Measurements from ENCODE around the gene RPS5.
"Not testable (repeated sequence)": the region's sequence is repeated elsewhere in the genome, so short reads cannot be mapped to it uniquely, and the experiment has no call there.

Gene RPS5

DNA sequence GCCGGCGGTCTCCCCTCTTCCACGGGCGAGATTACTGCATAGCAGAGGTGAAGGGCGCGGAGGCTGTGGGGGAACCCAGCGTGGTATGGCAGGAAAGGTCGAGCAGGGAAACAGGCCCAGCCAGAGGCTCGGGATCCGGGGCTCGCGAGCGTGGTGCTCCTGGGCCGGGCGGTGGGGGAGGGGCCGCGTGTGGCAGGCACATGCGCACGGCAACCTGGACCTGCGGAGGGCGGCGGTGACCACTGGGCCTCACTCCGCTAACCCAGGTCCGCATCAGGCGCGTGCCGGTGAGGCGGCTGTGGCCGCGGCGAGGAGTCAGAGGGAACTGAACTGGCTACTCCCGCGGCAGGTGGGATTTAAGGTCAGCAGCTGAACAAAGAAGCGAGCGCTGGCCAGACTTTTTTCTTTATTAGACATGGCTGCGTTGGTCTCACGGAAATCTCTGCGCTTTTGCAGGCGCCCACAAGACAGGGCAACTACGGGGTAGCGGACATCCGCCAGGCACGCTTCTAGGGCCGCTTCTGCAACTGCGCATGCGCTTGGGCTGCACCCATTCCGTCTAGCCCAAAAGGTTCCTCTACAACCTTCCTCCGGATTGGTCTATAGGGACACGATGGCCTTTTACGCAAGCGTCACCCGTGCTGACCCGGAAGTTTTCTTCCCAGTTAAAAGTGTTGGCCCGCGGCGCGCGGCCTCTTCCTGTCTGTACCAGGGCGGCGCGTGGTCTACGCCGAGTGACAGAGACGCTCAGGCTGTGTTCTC, at the start of gene RPS5:
Gene RPS5 (plus strand): TSS at position 694 of the 762 bp plus-strand sequence. CDS start 869 bp downstream, outside the sequence.
- peak; percentile 99 for DNase-seq

GRCh38 chr19:58338336-58338735, 48.7 kb upstream of the RPS5 start:
- DNase-seq, result no peak

- DNase-seq, result no peak
Measured at GRCh38 chr19:58338825-58339558, 48.1 kb upstream of the RPS5 start.

GRCh38 chr19:58345558-58345957, 41.5 kb upstream of the RPS5 start:
- DNase-seq, result no peak

DNA sequence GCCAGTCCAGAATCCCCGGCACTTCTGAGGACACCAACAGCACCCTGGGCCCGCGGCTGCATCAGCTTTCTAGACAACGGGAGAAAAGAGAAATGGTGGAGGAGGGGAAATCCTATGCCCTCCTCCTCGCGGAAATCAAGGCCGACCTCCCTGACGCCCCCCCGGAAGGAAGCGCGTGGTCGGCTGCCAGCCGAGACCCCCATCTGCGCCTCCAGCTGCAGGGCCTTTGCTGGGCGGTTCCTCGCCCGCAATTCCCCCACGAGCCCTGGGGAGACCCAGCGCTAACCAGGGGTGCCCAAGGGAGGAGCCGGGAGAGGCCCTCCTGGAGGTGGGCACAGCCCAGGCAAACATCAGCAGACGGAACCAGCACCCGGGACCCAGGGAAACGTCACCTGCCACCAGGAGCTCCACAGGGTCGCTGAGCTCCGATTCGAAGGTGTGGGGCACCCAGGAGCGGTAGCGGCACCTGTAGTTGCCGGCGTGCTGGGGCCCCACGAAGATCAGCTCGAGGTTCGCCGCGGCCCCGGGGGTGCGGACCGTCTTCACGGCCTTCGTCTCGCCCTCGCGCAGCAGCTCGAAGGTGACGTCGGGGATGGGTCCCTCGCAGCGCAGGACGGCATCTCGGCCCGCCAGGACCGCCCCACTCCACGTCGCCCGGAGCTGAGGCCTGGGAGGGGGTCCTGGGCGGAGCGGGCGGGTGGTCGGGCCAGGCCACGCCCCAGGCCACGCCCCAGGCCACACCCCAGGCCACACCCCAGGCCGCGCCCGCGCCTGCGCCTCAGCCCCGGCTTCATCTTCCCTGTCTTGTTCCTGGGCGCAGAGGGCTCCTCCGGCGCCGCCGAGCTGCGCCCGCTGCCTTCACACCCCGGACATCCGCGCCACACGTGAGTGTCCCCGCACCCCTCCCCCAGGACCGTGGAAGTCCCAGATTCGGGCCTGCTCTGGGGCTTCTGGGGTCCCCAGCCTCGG, 39.8 kb upstream of the RPS5 start:
- peak; percentile 89 for DNase-seq

GRCh38 chr19:58348080-58348479, 39.0 kb upstream of the RPS5 start:
- DNase-seq, result not testable (repeated sequence)

- no peak for DNase-seq
Measured at GRCh38 chr19:58349590-58349989, 37.5 kb upstream of the RPS5 start.

DNA sequence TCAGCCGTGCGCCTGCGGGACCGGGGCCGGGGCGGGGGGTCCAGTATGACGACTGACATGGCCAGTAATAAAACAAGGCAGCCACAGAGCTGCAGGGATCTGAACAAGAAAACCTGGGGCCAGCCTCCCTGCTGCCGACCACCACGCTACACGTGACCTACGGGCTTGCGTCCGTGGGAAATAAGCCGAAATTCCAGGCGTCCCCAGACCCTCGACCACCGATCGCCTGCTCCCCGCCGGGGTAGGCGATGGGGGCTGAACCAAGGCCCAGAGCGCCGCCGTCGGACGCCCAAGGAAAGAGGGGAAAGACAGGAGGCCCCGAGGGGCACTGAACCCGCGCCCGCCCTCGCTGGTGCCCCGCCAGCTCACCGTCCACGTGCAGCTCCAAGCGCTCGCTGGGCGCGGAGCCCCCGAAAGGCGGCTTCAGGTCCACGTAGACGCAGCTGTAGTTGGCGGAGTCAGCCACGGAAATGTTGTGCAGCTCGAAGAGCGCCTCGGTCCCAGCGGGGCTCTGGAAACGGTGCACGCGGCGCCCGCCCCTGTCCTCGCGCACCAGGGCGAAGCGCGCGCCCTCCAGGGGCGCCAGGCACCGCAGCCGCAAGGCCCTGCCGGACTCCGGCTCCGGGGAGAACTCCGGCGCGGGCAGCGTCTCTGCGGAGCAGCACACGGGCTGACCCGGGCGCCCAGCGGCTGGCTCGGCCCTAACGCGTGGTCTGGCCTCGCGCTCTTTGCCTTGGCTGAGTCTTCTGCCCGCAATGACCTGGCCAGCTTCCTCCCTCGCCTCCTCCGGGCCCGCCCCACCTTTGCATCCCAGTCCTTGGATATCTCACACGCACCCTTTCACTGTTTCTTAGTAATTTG, 36.8 kb upstream of the RPS5 start:
- DNase-seq, result no peak

DNA sequence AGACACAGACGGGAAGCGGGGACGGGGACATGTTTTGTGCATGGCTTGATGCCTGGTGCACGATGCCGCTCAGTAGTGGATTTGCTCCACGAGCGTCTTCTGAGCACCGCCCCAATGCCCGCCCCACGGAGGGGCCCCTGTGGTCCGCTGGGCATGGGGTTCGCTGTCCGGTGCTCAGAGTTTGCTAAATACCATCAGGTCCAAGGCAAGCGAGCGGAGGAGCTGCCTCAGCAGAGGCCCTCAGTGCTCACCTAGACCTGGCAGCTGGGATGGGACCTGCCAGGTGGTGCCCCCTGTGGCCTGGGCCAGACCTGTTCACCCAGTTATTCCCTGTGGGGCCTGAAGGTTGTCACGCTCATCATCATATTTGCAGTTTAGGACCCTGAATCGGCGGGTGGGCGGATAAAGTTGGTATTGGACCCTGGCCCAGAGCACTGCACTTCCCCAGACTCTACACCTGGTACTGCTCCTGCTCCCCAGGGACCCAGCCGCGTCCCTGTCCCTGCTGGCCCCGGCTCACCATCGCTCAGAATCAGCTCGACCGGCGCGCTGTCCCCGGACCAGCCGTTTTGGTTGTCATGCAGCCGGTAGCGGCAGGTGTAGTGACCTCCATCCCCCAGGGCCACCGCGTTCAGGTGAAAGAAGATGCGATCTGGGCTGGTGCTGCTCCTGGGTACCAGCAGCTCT, 36.1 kb upstream of the RPS5 start:
- no peak for DNase-seq

DNA sequence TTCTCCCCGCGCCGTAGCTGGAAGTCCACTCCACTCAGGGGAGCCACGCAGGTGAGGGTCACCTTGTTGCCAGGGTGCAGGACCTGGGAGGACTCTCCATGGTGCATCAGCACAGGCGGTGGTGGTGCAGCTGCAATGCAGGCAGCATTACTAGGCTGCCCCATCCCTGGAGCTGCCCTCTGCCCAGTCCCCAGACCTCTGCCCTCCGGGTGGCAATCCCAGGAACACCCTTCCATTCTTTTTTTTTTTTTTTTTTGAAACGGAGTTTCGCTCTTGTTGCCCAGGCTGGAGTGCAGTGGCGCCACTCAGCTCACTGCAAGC, 35.6 kb upstream of the RPS5 start:
- DNase-seq, result no peak

GRCh38 chr19:58351990-58352755, 34.9 kb upstream of the RPS5 start:
- DNase-seq, result no peak

DNA sequence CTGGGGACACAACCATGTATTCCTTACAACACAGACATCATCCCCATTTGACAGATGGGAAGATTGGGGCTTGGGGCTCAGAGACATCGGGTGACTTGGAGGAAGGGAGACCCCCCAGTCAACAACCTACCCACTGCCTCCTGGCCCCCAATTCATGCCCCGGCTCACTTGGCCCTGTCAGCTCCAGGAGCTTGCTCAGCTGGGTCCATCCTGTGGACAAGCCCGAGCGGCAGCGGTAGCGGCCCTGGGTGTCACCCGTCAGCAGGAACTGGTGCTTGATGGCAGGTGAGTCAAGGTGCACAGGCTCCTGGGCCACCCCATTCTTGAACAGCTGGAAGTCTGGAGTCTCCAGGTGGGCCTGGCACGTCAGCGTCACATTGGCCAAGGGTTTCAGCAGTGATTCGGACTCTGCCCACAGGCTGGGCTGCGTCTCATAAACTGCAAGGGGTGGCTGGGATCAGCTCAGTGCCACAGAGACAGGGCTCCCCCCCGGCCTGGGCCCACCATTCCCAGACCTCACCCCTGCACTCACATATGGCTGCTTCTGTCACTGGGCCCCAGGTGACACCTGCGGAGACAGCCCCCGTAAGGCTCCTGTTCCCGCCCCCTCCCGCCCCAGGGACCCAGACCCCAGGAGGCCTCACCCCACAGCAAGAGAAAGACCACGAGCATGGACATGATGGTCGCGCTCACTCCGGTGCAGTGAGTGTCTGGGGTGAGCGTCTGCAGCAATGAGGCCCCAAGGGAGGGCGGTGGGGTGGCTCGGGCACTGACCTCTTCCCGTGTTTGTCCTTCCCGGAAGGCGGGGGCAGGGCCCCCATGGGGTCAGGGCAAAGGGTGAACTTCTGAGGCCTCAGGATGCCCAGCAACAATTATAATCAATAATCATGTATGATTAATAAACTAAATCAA, 34.1 kb upstream of the RPS5 start, which contains the start of gene A1BG:
Gene A1BG (minus strand): TSS at position 733 of the 912 bp plus-strand sequence. CDS start 55 bp downstream, at position 678.
- no peak for DNase-seq

DNA sequence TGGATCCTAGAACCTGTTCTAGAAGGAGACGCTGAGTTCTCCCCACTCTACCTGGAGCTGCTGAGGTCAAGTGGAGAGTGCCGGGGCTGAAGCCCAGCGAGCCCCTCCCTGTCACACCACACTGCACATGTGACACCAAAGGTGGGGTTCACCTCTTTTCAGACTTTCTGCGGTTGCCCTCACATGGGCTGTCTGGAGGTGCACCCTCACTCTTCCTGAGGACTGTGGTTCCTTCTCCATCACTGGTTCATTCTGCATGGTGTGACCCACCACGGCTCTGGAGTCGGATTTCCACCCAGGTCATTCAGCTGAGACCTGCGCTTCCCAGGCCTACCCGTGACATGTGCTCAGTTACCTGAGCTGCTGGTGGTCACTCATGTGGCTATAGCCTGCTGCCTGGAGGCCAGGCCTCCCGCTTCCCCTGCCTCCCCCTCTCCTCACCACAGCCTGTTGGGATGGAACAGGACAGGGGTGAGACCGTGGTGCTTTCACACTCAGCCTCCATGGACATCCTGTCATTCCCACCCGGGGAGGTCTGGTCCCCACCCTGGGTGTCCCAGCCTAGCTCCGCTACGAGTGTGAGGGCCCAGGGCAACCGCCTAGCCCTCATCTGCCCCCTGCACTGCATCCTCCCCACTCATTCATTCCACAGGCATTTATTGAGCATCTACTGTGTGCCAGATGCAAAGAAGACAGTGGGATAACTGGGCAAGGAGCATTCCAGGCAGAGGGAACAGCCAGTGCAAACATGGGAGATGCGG, 33.2 kb upstream of the RPS5 start:
- DNase-seq, result no peak

DNA sequence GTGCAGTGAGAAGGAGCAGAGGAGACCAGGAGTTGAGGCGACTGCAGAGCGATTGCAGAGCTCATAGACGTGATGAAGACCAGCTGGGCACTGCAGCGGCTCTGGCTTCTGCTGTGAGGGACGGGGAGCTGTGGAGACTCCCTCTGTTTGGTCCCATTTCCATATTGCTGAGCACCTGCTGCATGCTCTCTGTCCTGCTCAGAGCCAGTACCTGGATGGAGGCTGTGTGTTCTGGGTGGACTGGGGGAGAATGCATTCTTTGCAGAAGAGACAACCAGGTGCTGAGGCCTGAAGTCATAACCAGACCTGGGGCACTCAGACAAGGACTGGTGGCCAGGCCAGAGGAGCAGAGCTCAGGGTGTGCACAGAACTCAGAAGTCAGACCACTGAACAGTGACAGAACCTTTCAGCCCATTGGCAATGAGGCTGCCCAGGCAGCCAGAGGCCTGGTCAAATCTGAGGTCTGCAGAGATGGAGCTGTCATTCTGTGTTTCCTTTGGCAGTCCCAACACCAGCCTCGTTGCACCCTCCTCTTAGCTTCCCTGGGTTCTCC, 32.5 kb upstream of the RPS5 start:
- DNase-seq, result no peak

- no peak for DNase-seq
Measured at GRCh38 chr19:58355215-58355796, 31.8 kb upstream of the RPS5 start.

- DNase-seq, result no peak
Measured at GRCh38 chr19:58355908-58356765, 30.9 kb upstream of the RPS5 start.

Measured in NCI-H146 (cell line).